CD4-positive, alpha-beta T cell treated with Interferon alpha-2 for 1 hour (primary cell): ENCODE data around the gene TRIM2.
A peak's percentile ranks its signal among the peaks of the same experiment; 100 is the strongest.
"Not testable (repeated sequence)": the region's sequence is repeated elsewhere in the genome, so short reads cannot be mapped to it uniquely, and the experiment has no call there.

Experiments used
- DNase-seq, 2 donors: peaks; one replicate each; pipeline ENCODE4 v3.0.0-alpha.2; 2020 to 2022

TRIM2 gene

DNA sequence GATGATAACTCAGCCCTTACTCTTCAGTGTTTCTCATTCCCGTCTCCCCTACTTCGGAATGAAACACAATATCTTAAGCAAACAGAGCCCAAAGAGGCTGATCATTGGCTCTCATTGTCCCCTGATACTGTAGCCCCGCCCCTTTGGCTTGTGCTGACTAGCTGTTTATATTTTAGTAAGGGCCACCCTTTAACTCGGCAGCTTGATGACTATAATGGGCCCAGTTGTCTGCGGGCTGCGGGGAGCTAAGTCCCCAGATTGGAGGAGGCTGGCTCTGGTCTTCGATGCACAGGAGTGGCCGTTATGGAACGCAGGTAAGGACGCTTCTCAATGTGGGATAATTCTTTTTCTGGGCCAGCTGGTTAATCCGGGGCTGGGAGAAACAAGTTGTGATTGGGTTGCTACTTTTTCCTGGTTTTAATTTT is at the start of gene TRIM2:
TSS of gene TRIM2 (plus strand) at position 197 of the 425 bp plus-strand sequence. CDS start at position 285, 88 bp downstream.
- no peak for DNase-seq

DNA sequence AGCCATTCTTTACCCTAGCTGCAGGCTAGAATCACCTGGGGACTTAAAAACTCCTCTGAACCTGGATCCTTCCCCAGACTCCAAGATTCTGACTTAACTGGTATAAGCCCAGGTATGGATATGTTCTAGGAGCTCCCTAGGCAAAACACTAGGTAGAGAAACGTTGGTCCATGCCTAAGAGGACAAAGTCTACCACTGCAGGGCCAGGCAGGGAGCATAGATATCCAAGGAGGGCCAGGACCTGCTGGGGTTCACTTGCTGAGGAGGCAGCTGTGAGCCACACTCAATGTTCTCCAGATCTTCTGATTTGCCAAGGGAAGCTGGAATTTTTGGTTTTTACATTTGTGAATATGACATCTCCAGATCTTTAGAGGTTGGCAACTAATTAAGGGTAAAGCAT is 48.6 kb upstream of the TRIM2 start:
- no peak for DNase-seq

DNA sequence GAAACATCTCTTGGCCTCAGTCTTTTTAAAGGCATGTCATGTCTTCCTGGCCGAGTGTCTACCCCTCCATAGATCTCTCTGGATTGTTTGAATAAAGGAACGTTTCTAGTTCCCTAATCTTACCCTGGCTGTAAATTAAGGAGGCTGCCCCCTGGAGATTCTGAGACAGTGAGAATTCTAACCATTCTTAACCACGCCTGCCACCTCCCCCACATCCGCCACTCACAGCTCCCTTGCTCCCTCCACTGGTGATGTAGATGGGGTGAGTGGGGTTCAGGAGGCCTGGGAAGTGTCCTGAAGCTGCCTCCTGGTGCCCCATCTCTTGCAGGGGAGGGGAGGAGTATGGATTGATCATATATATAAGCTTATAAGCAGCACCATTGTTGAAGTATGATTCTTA is 48.0 kb upstream of the TRIM2 start:
- DNase-seq, result peak; percentile 14 to 39

DNA sequence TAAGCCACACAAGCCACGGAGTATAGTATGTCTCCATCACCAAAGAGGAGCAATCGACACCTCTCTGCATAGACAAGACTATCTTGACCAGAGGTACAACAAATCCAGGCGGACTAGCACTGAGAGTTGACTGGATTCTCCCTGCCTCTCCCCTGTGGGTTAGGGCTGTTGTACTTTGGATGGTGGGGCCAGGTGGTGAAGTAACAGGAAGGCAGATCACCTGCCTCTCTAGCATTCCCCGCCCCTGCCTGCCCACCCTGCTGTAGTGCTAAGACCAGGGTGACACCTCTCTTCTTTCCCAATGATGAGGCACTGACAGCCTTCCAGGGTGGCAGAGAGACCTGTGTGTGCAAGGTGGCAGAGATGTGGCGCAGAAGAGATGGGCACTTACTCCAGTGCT is 47.5 kb upstream of the TRIM2 start:
- DNase-seq, result no peak

DNA sequence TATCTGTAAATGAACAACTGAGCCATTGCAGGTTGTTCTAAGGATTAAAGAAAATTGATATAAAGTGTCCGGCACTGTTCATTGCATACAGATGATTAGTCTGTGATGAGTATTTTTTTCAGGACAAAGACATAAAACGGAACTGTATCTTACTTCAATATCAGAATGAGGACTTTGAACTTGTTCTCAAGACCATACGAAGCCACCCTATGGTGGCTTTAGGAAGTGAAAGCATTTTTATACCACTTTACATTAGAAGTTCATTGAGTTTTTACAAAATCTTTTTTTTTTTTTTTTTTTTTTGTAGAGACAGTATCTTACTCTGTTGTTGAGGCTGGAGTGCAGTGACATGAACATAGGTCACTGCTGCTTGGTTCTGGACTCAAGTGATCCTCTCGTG is 45.2 kb upstream of the TRIM2 start:
- DNase-seq, result peak in 1 of 2 donors; percentile 20

DNA sequence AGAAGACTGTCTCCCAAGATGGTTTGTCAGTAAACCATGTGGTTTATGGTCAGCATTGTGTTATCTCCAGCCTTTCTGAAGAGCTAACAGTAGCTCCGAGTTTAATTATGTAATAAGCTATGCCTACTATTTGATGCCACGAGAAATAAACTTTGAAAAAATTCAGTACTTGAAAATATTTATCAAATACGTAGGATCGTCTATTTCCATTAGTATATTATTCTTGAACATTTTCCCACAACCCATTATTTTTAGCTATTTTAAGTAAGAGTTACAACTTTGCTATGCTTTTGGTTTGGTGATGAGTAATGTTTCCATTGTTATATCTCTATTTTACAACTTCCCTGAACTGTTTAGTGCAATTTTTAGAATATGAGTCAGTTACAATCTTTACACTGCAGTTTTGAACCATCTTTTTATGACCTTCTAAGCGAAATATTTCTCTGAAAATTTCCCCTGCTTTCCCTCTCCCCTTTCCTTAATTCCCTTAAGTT is 44.5 kb upstream of the TRIM2 start:
- no peak for DNase-seq

DNA sequence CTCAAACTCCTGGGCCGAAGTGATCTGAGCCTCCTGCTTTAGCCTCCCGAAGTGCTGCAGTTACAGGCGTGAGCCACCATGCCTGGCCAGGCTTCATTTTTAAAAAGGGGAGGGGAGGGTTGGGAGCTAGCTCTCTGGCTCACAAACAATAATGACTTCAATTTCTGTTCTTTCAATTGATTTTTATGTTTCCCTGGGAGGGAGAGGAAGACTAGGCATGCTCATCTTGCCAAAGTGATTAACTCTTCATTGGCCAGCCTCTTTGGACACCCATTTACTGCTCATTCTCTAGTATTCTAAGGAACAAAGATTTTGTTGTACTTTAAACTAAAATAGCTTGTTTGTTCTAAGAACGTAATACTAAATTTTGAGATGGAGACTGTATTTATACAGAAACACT is 43.4 kb upstream of the TRIM2 start:
- no peak for DNase-seq

DNA sequence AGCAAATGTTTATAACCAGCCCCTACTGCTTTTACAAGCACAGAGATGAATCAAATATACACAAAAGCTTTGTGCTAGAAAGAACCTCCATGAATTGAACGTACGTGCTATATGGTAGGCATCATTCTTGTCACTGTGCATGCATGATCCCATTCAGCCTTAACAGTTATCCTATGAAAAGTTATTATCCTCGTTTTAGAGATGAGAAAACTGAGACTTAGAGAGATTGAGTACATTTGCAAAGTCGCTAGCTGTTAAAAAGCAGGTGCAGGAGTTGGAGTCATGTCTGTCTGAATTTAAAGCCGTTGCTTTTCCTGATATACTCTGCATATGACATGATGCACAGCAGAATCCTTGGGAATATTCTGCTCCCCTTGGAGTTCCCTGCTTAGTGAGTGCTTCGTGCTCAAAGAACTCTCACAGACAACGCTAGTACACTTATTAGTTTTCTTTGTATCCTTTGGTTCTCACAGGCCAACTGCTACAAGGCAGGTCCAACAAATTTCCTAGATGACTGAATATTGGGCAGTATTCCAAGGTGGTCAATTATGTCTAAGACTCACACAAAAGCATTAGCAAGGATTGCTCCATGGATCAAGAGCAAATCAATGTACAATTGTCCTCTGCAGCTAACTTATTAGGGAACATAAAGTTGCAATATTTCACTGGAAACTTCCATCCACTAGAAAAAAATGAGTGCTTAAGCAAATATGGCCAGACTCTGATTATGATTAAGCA is 42.8 kb upstream of the TRIM2 start:
- DNase-seq, result no peak

DNA sequence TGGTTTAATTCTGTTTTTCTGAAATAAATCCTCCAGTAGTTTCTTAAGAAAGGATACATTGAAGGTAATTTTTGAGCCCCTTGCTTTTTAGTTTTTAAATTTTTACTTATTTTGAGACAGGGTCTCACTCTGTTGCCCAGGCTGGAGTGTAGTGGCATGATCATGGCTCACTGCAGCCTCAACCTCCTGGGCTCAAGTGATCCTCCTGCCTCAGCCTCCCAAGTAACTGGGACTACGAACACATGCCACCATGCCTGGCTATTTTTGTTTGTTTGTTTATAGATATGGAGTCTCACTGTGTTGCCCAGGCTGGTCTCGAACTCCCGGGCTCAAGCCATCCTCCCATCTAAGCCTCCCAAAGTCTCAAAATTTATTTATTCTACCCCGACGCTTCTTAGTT is 39.0 kb upstream of the TRIM2 start:
- DNase-seq, result not testable (repeated sequence)

DNA sequence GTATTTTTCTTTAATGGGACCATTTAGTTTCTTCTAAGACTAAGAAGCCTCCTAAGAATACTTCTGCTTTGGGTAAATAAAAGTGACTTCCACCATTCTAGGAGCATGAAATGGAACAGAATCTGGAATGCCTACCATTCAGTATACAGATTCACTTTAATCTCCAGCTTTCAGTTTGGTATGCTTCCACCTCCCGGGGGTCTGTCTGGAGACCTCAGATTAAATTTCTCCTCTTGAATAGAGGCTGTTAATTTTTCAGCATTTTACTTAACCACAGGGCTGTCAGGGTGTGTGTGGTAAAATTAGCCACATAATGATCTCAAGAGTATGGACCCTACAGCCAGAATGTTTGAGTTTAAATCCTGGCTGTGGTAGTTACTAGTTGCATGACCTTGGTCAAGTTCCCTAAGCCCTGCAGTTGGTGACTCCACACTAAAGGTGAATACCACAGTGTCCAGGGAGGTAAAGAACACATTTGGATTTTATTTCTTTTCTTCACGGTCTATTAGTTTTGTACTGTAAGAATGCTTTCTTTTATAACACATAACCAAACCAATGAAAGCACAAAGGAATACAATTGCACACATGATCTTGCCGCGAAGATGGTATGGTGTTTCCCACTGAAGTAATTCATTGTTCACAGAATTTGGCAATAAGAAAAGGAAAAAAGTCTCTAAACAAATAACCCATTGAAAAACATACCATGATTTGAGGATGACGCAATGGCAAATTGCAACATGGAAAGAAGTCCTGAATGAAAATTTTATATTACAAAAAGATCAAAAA is 37.3 kb upstream of the TRIM2 start:
- DNase-seq, result no peak

DNA sequence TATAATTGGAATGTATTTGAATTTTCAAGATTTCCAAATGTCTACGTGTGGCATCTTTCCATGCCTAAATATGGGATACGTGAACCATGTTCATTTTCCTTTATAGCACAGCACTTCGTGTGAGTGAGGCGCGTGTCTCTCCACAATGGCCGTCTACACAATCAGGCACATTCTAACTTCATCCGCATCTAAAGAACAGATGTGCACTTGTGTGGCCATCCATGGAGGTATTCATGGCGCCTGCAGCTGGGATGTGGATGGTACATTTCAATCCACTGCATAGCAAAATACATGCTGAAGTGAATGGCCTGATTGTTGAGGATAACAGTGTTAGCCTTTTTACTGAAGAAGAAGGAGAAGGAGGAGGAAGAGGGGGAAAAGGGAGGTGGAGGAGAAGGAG is 34.5 kb upstream of the TRIM2 start:
- no peak for DNase-seq

DNA sequence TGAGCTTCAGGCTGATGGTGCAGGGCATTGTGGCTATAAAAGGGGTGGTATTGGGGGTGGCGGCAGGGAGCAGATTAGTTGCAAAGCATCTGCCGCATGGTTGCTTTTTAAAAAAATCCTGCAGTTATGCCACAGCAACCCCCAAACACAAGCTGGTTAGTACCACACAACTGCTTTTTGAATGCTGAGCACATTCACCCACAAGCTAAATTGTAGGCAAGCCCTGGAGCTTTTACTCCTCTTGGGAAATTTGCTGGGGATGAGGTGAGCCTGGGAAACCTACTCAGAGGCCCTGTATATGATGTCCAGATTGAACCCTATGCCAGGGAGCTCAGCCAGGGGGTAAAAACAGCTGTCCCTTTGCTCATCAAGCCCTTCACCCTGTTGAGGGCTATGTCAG is 33.8 kb upstream of the TRIM2 start:
- DNase-seq, result no peak

DNA sequence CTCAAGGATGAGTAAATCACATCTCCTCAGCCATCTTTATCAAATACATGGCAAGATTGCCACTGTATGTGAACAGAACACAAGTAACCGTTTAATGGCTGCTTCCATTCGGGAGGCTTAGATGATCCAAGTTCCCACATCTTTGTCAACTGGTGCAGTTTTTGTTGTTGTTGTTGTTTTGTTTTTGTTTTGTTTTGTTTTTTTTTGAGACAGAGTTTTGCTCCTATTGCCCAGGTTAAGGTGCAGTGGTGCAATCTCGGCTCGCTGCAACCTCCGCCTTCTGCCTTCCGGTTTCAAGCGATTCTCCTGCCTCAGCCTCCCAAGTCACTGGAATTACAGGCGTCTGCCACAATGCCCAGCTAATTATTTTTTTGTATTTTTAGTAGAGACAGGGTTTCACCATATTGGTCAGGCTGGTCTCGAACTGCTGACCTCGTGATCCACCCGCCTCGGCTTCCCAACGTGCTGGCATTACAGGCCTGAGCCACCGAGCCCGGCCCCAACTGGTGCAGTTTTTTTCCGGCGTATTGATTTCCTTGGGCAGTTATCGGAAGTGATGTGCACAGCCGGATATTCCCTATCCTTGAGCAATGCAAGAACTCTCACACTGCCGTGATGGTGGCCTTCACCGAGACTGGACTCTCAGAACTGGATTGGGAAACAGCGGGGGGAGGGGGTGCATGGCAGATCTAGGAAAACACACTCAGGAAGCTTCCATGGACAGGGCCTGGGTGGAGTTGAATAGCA is 29.2 kb upstream of the TRIM2 start:
- DNase-seq, result no peak

DNA sequence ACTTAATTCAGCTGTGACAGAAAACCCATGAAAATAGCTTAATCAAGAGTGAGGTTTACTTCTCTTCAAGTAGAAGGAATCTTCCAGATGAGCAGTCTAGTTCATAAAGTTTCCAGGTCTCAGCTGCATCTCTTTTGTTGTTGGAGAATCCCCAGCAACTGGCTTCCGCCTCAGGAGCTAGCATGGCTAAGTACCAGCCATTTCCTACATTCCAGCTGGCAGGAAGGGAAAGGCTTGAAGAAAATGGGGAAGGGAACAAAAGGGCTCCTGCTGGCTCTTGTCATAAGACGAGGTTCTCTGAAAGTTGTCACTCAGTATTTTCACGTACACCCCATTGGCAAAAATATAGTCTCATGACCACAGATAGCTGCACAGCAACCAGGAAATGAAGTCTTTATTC is 27.3 kb upstream of the TRIM2 start:
- no peak for DNase-seq

DNA sequence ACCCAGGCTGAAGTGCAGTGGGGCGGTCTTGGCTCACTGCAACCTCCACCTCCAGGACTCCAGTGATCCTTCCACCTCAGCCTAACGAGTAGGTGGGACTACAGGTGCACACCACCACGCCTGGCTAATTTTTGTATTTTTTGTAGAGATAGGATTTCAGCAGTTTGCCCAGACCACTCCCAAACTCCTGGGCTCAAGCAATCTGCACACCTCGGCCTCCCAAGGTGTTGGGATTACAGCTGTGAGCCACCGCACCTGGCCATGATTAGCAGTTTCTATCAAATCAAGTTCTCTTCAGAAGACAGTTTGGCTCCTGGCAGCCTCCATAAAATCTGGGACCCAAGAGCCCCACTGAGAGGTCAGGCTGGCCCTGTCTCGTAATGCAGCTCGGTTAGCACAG is 26.4 kb upstream of the TRIM2 start:
- no peak for DNase-seq

DNA sequence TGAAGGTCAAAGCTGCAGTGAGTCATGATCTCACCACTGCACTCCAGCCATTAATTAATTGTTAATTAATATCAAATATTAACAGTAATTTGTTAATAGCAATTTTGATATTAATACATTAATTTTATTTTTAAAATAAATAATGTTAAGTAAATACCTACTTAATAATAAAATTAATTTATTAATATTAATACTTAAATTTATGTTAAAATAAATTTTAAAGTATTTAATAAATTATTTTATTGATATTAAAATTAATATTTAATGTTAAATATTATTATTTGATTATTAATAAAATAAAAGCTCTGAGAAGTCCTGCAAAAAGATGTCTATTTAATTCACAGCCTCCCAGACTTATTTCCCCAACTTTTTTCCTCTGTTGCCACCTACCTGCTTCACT is 25.1 kb upstream of the TRIM2 start:
- no peak for DNase-seq

DNA sequence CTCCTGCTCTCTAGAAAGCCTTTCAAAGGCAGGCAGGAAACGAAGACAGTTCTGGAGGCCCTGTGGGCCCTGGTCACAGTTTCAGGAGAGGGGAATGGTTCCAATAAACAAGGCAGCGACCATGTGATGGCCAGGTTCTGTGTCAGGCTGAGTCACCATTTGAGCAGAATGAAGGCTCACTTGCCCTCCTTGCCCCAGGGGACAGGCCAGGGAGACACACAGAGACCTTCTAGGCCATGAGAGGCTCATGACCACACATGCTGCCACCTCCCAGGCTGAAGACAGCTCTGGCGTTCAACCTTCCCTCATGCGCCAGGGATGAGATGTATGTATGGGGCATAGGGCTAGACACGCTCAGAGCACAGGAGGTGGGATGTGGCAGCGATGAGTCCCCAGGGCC is 22.9 kb upstream of the TRIM2 start:
- no peak for DNase-seq

DNA sequence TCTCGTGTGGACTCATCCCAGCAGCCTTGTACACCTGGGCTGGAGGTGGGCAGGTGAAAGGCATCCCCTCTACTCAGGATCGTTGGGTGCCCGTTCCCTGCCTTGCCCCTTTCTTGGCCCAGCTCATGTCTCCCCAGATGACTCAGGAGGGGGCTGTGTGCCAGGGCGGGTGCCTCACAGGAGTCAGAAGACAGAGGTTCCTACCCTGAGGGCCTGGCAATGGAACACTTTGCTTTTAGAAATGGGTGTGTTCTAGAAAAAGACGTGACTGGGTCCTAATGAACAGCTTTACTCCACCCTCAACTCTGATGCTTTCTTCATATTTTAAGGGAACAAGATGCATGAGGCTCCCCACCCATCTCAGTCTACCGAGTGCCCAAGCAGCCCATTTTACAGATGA is 22.5 kb upstream of the TRIM2 start:
- no peak for DNase-seq

DNA sequence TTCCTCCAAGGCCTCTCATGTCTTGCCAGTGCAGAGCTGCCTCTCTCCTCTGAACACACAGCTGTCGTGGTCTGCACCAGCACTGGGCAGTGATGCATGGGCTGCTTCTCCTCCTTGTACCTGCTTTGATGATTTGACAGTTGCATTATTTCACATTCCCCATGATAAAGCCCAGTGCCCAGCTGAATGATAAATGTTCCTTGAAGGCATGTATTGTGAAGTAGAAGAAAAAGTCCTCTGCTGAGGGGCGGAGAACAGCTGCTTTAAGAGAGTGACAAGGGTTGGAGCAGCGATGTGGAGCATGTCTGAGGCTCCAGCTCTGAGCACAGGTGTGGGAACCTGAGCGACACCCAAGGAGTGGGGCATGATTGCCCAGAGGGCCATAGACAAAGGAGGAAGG is 21.1 kb upstream of the TRIM2 start:
- DNase-seq, result no peak

DNA sequence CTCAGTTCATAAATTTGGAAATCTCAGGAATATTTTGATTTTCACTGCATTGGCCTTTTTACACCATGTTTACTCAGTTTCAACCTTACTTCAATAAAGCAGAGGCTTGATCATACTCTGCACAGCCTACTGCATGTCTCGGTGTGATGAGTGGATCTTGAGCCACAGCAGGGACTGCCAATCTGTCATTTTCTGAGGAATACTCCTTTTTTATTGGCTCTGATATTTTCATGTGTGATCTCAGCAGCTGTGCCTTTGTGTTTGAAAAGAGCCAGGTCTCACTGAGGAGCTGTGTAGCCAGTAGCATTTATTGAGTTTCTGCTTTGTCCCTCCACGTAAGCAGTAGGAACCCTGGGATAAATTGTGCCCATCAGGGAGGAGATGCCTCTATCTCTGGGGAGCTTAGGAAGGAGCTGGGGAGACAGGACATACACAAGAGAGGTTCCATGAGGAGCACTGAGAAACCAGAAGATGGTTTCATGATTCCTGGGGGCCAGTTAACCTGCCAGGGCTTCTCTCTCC is 18.9 kb upstream of the TRIM2 start:
- no peak for DNase-seq

DNA sequence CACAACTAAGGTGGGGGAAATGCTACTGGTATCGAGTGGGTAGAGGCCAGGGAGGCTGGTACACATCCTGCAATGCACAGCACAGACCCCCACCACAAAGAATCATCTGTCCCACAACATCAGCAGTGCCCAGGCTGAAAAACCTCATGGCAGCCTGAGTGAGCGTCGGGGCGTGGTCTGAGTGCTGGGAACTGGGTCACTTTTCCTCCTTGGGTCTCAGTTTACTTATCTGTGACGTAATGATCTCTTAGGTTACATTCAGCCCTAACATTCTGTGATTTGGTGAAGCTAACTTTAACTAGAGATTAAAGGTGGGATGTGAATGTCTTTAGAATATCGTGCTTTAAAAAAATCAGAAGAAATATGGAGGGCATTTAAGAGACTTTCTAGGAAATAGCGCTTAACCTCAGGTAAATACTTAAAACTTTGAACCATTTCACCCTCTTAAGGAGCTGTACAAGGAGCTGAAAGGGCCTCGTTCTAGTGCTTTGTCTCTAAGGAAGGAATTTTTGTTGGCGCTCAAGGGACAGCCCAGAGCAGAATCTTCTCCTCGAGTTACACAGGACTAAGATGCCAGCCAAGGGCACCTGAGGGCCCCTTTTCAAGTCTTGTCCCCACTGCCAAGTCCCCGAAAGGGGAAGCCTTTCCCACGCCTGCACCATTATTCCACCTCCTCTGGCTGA is 18.1 kb upstream of the TRIM2 start:
- DNase-seq, result no peak

DNA sequence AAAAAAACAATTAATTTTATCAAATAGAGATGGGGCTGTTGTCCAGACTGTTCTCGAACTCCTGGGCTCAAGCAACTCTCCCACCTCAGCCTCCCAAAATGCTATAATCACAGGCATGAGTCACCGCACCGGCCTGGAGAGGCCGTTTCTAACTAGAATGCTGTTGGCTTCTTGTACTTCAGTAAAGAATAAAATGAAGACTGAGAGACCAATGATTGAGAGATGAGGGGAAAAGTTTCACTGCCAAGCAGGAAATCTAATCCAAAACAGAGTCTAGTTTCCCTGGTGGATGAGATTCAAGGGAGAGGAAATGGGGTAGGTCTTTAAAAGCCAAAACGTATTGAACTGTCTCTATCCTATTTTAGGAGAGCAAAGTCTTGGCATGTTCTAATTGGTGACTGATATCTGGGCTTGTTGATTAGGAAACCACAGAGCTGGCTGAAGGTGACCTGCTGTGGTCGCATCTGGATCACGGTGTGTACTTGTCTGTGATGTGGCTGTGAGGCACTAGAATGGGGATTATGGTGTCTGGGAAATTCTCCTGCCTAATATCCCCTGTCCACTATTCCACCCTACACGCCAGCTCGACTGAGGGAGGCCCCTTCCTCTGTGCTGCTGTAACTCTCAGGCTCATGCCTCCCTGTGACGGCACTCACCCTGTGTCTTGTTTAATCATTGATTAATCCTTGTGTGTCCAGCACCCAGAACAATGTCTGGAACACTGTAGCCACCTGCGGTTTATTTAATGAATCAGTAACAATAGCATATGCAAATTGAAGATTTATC is 15.0 kb upstream of the TRIM2 start:
- no peak for DNase-seq
